DMS153 (cell line): Measurements from ENCODE around the gene FBLN1.
"Not testable (repeated sequence)": the region's sequence is repeated elsewhere in the genome, so short reads cannot be mapped to it uniquely, and the experiment has no call there.

Source experiments
- DNase-seq: peaks from one replicate; lab custom pipeline; 2025; lab: John Stamatoyannopoulos, UW

Gene FBLN1

DNA sequence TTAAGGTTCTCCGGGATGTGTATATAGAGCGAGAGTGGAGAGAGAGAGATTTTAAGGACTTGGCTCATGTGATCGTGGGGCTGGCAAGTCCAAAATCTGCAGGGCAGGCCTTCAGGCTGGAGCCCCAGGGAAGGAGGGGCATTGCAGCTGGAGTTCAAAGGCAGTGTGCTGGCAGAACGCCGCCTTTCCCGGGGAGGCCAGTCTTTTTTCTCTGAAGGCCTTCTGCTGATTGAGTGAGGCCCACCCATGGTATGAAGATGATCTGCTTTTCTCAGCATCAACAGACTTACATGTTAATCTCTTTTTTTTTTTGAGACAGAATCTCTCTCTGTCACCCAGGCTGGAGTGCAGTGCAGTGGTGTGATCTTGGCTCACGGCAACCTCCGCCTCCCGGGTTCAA lies 25.4 kb downstream of the FBLN1 start:
- DNase-seq: no peak

DNA sequence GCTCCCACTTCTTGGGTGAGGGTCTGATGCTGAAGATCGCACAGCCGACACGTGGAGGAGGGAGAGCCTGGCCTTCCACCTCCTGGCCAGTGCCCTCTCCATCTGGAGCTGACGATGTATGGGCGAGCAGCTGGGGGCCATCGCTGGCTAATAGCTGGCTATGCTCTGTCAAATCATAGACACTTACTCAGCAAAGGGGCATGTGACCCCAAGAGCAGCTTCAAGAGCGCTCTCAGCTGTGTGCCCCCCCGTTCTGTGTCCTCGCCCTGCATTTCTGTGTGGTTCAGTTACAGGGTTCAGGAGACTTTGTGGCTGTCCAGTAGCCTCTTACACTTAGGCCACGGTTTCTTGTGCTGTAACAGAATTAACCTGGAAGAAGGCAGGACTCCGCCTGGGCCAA lies 26.4 kb downstream of the FBLN1 start:
- no peak for DNase-seq

DNA sequence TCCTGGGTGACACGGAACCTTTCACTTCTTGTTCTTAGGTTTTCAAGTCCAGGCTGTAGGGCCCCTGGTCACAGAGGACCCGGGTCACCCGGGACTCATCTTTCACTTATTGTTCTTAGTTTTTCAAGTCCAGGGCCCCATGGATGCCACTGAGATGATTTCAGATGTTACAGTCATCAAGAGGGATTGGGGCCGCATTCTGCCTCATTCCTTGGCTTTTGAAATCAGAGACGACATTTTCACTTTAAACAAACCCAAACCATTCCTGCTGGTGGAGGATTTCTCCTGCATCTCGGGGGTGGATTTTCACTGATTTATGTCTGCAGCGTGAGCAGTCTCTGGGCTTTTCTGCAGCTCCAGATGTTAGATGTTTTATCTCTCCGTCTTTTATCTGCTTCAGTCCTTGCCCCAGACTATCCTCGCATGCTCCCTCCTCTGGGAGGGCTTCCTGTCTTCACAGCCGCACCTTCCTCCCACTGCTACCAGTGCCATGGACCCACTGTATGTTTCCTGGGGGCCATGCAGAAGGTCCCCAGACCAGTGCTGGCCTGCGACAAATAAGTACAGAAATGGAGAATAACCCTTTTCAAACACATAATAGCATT lies 27.4 kb downstream of the FBLN1 start:
- no peak for DNase-seq

DNA sequence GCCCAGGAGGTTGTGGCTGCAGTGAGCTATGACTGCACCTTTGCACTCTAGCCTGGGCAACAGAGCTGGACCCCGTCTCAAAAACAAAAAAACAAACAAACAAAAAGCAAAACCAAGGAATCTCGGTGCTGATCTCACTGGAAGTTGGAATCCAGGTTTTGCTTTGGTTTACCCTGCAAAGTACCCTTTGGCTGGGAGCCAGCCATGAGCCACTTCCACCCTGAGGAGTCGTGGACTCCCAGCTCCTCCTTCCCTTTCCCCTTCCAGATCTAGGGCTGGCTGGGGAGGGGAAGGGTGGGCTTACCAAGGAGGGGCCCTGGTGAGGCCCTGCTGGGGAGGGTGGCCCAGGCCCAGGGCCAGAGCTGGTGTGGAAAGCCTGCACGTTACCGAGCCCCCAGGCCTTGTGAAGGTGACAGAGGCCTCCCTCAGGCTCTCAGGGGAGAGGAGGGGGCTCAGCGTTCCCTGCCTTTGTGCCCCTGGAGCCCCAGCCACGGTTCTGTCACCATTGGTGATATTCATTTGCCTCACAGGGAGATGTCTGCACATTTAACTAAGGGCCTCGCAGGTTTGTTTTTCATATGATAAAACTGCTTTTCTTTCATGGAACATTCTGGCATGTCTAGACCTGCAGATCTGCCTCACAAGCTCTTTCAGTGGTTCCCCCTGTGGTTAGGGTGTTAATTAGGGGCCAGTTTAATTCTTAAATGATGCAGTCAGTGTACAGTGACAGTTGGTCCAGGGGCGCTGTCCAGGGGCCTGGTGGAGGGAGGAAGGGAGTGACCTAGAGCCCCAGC lies 29.0 kb downstream of the FBLN1 start:
- DNase-seq: no peak

DNA sequence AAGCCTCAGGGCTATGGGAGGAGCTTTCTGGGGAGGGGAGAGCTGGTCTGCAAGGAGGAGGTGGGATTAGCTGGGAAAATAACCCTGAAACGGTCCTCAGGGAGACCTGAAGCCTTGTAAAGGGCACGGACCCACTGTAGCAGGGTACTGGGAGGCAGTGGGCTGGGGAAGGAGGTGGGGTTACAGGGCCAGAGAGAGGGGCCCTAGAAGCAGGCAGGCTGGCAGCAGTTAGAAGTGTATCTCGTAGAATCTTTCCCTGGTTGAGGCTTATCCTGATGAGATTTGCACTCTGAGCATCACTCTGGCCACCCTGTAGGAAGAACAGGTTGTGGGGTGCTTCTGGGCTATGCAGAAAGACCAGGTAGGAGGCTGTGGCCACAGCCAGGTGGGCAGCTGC lies 29.6 kb downstream of the FBLN1 start:
- no peak for DNase-seq

DNA sequence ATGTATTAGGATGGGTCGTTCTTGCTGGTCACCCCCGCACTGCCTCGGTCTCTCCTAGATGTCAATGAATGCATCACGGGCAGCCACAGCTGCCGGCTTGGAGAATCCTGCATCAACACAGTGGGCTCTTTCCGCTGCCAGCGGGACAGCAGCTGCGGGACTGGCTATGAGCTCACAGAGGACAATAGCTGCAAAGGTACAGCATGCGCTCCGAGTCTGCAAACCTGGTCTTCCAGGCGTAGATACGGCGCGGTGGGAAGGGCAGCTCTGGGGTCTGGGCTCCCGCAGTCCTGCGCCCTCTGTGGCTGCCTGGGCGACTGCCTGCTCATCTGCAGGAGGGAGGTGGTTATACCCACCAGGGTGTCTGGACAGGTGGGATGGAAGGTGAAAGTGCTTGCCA lies 31.0 kb downstream of the FBLN1 start:
- no peak for DNase-seq

DNA sequence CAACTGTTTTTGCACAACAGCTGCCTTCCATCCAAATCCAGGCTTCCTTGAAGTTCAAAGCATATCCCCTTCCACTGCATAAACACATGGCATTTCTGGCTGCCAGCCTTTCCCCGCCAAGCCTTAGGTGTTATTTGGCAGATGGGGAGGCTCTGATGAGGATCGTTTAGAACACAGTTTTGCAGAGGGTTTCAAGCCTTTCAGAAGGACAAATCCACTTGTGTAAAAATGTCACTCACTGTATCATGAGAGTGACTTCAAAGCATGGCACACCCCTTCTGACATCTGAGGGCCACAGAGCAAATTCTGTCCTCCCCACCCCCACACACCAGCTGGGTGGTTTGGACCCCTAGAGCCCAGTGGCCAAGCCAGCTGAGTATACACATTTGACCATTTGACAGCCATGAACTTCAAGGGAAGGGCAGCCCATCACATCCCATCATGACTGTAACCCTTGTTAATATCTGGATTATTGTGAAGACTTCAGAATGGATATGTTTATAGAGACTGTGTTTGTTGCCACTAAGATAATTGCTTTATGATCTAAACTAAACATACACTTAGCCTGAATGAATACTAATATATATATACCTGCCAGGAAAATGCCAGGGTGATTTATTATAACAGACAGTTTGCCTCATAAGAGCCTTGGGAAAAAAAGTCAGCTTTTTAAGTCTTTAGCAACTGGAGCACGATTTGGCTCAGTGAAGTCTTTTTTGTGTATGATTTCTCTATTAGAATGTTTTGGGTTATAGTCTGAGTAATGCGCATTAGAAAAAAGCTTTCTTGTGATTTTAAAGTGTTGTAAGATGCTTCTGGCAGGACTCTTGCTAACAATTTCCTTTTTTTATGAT lies 31.9 kb downstream of the FBLN1 start:
- peak; percentile 6 for DNase-seq

DNA sequence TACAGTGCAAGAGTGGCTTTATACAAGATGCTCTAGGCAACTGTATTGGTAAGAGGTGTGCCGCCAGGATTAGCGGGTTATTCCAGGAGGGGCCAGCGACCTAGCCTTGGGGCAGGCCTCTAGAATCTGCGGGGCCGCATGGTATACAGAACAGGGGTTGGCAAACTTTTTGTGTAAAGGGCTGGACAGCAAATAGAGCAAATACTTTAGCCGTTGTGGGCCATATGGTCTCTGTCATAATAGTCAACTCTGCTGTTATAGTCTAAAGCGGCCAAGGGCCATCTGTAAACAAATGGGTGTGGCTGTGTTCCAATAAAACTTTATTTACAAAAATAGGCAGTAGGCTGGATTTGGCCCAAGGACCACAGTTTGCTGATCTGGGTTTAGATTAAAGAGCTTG lies 32.6 kb downstream of the FBLN1 start:
- DNase-seq: no peak

DNA sequence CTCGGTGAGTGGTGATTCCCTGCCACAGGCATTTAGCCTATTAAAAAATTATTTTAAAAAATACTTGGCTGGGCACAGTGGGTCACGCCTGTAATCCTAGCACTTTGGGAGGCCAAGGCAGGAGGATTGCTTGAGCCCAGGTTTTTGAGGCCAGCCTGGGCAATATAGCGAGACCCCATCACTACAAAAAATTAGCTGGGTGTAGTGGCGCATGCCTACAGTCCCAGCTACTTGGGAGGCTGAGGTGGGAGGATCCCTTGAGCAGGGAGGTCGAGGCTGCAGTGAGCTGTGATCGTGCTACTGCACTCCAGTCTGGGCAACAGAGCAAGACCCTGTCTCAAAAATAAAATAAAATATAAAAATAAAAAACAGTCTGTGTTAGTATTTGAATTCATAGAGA lies 33.2 kb downstream of the FBLN1 start:
- DNase-seq: not testable (repeated sequence)

DNA sequence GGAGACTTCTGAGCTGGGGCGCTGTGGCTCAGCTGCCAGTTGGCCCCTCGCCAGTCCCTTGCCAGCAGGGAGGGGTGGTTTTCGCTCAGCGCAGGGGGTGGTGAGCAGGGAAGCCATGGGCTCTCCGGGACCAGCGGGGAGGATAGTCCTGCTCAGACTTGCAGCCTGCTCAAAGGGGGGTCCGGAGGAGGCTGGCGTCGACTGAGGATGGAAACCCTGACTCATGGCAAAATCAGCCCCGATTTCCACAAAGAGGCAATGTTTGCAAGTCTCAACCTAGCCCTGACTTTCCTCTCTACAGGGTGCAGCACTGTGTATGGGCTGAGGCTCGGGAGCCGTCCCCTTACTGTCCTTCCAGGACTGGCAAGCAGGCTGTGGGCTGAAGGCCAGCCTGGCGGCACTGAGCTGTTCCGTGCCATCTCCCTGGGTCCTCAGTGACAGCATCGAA lies 35.1 kb downstream of the FBLN1 start:
- DNase-seq: peak; percentile 74

DNA sequence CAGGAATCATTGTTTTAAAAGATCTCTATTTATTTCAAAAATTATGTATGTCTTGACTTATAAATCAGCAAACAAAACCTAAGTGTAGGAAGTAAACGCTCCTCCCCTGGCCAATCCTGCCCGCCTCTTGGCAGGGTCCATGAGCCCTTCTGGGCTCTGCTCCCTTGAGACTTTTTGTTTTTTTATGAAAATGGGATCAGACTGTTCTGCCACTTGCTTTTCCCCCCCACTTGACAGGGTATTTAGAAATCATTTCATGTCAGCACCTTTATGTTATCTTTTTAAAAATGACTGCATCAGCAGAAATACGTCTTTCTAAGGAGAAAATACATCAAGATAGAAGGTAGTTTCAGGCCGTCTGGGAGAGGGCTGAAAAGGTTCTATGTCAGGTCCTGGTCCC lies 35.6 kb downstream of the FBLN1 start:
- no peak for DNase-seq

DNA sequence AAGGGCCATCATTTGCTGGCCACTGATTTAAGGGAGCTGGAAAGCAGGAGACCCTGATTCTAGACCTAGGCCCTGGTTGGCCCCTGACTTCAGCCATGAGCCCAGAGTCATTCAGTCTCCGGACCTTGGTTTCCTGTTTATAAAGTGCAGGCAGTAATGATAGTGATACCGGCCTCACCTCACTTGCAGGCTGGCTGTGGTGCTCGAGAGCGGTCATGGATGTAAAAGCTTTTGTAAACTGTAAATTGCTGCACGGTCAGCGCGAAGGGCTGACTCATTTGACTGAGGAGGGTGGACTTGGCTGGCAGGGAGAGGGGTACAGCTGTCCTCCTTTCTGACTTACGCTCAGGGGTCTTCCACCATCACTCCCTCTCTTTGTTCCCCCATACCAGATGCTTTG lies 37.4 kb downstream of the FBLN1 start:
- no peak for DNase-seq

DNA sequence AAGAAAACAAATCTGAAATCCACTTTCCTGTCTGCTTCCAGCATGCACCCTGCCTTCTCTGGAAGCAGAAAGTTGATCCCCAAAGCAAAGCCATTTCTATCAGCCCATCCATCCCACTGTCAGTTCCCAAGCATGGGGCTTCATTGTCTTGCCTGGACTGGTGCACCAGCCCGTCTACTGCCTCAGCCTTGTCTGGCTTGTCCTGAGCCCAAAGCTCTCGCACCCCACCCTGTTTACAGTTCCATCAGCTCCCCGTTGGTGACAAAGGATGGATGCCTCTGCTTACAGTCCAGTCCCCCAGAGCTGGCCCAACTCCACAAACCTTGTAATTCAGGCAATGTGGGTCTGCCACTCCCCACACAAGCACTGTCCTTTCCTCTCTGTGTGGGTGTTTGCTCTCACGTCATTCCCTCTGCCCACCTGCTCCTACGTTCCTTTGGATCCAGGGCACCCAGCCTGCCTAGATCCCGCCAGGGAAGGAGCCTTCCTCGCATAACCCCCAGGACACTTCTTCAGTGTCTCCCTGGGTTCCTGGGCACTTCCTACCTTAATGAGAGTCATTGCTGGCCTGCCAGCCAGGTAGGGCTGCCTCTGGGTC lies 38.8 kb downstream of the FBLN1 start:
- DNase-seq: no peak

DNA sequence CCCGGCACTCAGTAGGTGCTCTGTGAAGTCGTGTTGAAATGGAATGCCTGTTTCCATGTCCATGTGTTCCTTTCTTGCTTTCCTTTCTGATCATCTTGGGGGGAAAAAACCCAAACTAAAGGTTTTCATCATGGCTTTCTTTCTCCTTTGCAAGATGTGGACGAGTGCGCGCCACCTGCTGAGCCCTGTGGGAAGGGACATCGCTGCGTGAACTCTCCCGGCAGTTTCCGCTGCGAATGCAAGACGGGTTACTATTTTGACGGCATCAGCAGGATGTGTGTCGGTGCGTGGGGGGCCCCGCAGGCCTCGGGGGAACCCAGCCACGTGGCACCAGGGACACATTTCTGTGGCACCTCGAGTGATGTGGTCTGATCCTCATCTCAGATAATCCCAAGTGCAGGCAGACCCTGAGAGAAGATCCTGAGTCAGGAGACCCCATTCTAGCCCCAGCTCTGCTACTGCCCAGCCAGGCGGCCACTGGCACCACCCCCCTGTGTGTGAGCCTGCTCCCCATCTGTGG lies 39.4 kb downstream of the FBLN1 start:
- DNase-seq: no peak

DNA sequence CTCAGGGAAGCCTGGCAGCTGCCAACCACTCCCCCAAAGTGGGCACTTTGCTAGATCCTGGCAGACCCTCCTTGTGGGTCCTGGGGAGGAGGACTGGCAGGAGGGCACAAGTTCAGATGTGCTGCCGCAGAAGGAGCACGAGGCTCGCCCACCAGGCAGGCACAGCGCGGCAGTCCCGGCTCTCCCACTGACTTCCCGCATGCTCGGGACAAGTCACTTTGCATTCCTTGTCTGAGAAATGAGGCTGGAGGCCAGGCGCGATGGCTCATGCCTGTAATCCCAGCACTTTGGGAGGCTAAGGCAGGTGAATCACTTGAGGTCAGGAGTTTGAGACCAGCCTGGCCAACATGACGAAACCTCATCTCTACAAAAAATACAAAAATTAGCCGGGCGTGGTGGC lies 40.1 kb downstream of the FBLN1 start:
- not testable (repeated sequence) for DNase-seq

DNA sequence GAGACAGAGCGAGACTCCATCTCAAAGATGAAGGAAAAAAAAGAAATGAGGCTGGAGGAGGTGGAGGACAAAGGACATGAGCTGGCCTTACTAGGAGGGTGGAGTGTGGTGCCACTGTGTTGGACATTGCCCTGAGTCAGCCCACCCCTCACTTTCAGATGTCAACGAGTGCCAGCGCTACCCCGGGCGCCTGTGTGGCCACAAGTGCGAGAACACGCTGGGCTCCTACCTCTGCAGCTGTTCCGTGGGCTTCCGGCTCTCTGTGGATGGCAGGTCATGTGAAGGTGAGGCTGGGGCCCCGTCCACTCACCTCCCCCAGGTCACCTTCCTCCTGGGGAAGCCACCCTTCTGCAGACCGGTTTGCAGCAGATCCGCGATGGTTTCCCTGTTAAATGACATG lies 40.6 kb downstream of the FBLN1 start:
- DNase-seq: no peak

DNA sequence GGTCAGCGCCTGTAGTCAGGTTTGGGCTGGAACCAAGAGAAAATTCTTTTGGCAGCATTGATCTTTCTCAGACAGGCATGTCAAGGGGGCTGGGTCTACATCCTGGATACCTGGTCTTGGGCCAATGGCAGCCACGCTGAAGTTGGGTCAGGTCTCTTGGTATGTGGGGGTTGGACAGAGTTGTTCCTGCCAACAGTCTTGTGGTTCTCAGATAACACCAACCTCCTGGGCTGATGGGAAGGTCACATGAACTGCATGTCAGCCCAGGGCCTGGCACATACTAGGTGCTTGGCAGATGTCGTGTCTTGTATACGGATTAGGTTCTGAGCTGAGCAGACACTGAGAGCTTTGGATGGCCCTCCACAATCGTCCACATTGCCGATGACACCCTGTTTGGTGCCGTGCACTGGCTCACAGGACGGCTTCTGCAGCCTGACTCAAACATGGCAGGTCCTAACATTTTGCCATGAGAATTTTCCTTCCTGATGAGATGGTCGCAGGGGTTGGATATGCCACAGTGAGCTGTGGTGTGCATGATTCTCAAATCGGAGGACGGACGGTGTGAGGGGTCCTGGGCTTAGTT lies 42.0 kb downstream of the FBLN1 start:
- DNase-seq: no peak

DNA sequence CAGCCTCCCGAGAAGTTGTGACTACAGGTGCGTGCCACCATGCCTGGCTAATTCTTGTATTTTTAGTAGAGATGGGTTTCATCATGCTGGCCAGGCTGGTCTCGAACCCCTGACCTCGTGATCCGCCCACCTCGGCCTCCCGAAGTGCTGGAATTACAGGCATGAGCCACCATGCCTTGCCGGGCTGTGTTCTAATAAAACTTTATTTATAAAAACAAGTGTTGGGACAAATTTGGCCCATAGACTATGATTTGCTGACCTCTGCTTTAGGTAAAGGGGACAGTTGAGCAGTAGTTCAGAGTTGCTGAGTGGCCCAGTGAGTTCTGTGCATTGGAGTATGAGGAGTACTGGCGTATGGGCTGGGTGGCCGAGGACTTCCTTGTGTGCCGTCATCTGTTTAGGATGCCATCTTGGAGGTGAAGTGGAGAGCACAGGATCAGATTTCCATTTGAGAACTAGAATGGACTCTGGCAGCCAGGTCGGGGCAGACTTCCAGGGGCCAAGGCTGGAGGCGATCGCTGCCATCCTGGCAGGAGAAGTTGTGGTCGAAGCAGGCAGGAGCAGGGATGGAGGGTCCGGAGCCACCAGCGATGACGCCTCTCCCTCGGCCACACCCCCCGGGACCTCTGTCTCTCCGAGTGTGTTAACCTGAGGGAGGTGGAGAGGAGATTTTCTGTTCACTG lies 43.8 kb downstream of the FBLN1 start:
- DNase-seq: no peak

DNA sequence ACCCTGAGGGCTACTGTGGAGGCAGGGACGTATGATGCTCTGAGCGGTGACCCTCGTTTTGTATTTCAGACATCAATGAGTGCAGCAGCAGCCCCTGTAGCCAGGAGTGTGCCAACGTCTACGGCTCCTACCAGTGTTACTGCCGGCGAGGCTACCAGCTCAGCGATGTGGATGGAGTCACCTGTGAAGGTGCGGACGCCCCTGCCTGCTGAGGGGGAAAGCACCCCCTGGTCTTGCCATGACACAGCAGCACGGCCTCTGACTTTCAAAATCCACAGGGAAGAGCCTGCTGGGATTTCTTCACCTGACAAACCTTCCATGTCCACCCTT lies 44.3 kb downstream of the FBLN1 start:
- DNase-seq: no peak

DNA sequence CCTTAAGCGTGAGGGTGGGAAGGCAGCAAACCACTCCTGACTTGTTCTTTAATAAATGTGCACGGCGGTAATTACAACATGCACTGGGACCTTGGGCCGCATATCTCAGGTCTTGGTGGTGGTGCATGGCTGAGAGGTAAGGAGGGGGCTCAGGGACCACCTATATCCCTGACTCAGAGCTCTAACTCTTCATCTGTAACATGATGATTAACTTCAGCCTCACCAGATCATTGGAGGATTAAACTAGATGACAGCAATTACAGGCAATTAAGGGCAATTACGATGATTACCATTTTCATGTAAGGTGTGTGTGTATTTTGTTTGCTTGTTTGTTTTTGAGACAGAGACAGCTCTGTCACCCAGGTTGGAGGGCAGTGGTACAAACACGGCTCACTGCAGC lies 45.0 kb downstream of the FBLN1 start:
- no peak for DNase-seq

DNA sequence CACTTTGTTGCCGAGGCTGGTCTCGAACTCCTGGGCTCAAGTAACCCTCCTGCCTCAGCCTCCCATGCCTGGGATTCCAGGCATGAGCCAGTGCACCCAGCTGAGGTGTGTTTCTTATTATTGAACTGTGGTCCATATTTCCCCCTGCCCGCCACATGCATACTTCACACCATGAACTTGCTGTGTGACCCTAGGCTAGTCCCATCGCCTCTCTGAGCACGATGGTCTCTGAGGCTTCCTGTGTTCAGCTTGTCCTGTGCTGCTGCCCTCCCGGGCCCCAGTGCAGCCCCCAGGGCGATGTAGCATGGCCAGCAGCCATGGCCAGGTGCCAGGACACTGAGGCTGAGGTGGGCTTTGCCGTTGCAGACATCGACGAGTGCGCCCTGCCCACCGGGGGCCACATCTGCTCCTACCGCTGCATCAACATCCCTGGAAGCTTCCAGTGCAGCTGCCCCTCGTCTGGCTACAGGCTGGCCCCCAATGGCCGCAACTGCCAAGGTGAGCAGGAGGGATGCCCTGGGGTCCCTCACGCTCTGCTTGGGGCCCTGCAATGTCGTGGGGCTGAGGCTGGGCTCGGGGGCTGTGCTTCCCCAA lies 45.7 kb downstream of the FBLN1 start:
- no peak for DNase-seq
